Right atrium auricular region (tissue), 2 donors: ENCODE results near the gene ARHGEF28. TPM values are rescaled to one million over a fixed set of nuclear protein-coding genes. Genes with fewer than 3 reads are reported as not detected.

Experiments used
- DNase-seq: peaks from one replicate; pipeline ENCODE4 v3.0.0-alpha.2; 2019; ENCODE audit warnings: low spot score
- H3K27ac ChIP-seq, 2 donors: fragments of 200-600 bp; sonication (generic); 1 replicate in 1 of 2; 2 replicates in 1 of 2; pipeline ENCODE4 v1.5.1; 2016 to 2019
- H3K27me3 ChIP-seq, 2 donors: fragments of 200-600 bp; sonication (generic); one replicate each; pipeline versions ENCODE4 v1.5.1 to v1.6.0; 2017 to 2019
- H3K36me3 ChIP-seq: fragments of 200-600 bp; sonication (generic); one replicate; pipeline ENCODE4 v1.5.1; 2016
- H3K4me1 ChIP-seq, 2 donors: fragments of 200-600 bp; sonication (generic); one replicate each; pipeline versions ENCODE4 v1.5.1 to v1.6.0; 2017 to 2019
- H3K4me3 ChIP-seq, 2 donors: fragments of 200-600 bp; sonication (generic); 1 replicate in 1 of 2; 2 replicates in 1 of 2; pipeline ENCODE4 v1.5.1; 2017 to 2019; ENCODE audit warnings: mild to moderate bottlenecking in 1 of 2, moderate library complexity in 1 of 2
- H3K9me3 ChIP-seq, 2 donors: fragments of 200-600 bp; sonication (generic); one replicate each; pipeline ENCODE4 v1.5.1; 2019
- total RNA-seq, 2 donors: library from RNA; depleted of rRNA; stranded (reverse); fragments of >200 nt; gene quantifications; one replicate each; pipeline ENCODE4 v1.1.0, GENCODE V29; 2016
- TF ChIP-seq, protein P1 (sequence below), 2 donors: fragments of 200-600 bp; sonication (generic); IDR thresholded peaks; one replicate each; pipeline ENCODE4 v1.5.1; 2019; ENCODE audit warnings: antibody characterized with exemption in 2 of 2

Gene ARHGEF28
- total RNA-seq, 2 donors from 2014 or later = 1.0 to 2.9 TPM

DNA sequence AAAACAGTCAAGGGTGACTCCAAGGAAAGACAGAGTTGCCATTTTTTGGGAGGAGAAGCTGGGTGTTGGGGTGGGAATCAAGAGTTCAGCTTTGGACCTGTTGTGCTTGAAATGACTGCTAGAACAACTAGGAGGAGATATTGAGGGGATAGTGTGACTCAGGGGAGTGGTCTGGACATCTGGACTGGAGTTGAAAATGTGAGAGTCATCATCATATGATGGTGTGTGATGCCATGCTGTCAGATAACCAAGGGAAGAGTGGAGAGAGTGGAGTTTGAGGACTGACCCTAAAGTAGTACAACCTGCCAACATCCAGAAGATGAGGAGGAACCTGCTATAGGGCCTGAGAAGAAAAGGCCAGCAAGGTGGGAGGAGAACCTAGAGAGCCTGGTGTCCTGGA is 199.7 kb downstream of the ARHGEF28 start:
- Histone ChIP-seq H3K9me3 (no peaks in the 10 kb centered on the region), H3K4me1 (no peaks in the 10 kb centered on the region), H3K36me3 (no peaks in the 10 kb centered on the region), H3K27ac (no peak overlapping the region), H3K4me3 (no peak overlapping the region), H3K27me3 (no peaks in the 10 kb centered on the region)
- DNase-seq = no peak
- TF ChIP-seq, protein P1, sequence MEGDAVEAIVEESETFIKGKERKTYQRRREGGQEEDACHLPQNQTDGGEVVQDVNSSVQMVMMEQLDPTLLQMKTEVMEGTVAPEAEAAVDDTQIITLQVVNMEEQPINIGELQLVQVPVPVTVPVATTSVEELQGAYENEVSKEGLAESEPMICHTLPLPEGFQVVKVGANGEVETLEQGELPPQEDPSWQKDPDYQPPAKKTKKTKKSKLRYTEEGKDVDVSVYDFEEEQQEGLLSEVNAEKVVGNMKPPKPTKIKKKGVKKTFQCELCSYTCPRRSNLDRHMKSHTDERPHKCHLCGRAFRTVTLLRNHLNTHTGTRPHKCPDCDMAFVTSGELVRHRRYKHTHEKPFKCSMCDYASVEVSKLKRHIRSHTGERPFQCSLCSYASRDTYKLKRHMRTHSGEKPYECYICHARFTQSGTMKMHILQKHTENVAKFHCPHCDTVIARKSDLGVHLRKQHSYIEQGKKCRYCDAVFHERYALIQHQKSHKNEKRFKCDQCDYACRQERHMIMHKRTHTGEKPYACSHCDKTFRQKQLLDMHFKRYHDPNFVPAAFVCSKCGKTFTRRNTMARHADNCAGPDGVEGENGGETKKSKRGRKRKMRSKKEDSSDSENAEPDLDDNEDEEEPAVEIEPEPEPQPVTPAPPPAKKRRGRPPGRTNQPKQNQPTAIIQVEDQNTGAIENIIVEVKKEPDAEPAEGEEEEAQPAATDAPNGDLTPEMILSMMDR (IDR thresholded peaks at IDR 0.05) = no peak

DNA sequence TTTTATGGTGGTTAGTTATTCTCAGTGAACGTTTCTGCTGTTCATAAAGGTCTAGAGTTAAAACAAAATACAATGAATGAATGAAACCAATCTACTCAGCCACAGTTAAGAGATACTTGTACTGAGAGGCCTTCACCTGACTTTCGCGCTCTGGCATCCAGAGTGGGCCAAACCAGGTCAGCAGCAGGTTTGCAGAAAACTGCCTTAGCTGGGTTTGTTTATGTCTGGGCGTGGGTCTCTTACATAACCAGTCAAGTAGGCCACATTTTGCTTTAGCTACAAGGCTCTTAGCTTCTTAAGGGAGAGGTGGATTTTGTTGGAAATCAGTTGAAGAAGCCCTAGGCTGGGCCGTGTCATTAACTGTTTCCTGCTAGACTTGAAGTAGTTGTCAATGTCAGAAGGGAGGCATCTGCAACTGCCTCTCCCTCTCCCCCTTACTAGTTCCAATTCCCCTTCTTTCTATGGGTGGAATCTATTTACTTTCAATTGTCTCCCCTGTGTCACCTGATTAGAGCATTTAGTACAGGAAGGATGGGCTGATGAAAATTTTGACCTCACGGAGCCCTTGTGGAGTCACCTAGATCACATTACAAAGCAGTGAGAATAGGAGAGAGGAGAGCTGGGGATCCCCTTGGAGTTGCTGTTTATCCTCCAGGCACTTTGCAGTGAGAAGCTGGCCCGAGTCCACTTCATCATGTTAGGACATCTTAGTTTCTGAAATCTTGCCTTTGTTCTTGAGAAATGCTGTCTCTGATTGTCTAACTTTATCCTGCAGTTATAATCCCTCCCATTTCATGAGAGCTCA is 200.5 kb downstream of the ARHGEF28 start:
- Histone ChIP-seq H3K27me3 (no peaks in the 10 kb centered on the region), H3K9me3 (no peaks in the 10 kb centered on the region), H3K4me1 (no peaks in the 10 kb centered on the region), H3K27ac (no peak overlapping the region), H3K4me3 (no peak overlapping the region), H3K36me3 (no peaks in the 10 kb centered on the region)
- no peak for DNase-seq
- TF ChIP-seq, protein P1 (IDR thresholded peaks at IDR 0.05) = no peak

DNA sequence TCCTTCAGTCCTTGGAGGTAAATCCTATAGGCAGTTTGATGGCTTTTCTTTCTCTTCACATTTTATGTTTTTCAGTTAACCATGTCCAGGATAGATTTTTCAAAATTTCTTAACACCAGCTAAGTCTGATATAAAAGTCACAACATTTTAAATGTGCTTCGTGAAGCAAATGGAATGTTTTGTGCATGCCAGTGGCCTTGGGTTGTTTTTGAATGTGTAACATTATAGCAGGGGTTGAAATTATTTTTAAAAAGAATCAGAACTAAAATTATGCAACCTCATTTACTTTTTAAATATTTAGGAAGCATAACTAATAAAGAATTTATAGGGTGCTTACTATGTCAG is 201.1 kb downstream of the ARHGEF28 start:
- TF ChIP-seq, protein P1 (IDR thresholded peaks at IDR 0.05) = no peak
- H3K4me1 ChIP-seq = no peaks in the 10 kb centered on the region
- H3K4me3 ChIP-seq = no peak overlapping the region
- no peak overlapping the region for H3K27ac ChIP-seq
- no peaks in the 10 kb centered on the region for H3K9me3 ChIP-seq
- no peaks in the 10 kb centered on the region for H3K27me3 ChIP-seq
- DNase-seq = no peak
- H3K36me3 ChIP-seq = no peaks in the 10 kb centered on the region

DNA sequence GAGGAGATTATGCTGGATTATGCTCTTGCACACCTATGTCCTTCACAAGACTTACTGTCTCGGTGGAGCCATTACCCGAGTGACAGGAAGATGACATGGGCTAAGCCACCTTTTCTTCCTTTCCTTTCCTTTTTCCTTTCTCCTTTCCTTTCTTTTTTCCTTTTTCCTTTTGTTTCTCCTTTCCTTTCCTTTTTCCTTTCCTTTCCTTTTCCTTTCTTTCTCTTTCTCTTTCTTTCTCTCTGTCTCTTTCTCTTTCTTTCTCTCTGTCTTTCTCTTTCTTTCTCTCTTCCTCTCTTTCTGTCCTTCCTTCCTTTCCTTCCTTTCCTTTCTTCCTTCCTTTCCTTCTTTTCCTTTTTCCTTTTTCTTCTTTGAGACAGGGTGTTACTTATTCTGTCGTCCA is 202.5 kb downstream of the ARHGEF28 start:
- no peak overlapping the region for H3K27ac ChIP-seq
- H3K4me1 ChIP-seq = no peaks in the 10 kb centered on the region
- no peaks in the 10 kb centered on the region for H3K27me3 ChIP-seq
- no peaks in the 10 kb centered on the region for H3K36me3 ChIP-seq
- no peak overlapping the region for H3K4me3 ChIP-seq
- TF ChIP-seq, protein P1 (IDR thresholded peaks at IDR 0.05) = no peak
- DNase-seq = no peak
- H3K9me3 ChIP-seq = no peaks in the 10 kb centered on the region

DNA sequence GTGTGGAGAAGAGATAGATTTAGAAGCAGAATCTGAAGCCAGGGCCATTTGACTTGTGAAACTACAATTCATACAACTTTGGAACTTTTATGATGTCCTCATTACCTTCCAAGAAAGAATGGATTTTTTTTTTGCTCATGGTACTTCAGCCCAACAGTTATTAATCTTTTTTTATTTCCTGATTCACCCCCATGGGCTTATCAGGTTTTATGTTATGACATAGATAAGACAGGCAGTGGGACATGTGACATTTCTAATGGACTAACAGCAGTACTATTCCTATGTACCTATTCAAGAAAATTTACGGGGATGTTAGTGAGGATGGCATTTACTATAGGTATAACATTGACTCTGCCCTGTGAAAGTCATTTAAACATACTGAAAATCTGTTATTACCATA is 204.7 kb downstream of the ARHGEF28 start:
- DNase-seq = no peak
- TF ChIP-seq, protein P1 (IDR thresholded peaks at IDR 0.05) = no peak
- Histone ChIP-seq H3K36me3 (no peaks in the 10 kb centered on the region), H3K27me3 (no peaks in the 10 kb centered on the region), H3K4me3 (no peak overlapping the region), H3K9me3 (no peaks in the 10 kb centered on the region), H3K4me1 (no peaks in the 10 kb centered on the region), H3K27ac (no peak overlapping the region)

DNA sequence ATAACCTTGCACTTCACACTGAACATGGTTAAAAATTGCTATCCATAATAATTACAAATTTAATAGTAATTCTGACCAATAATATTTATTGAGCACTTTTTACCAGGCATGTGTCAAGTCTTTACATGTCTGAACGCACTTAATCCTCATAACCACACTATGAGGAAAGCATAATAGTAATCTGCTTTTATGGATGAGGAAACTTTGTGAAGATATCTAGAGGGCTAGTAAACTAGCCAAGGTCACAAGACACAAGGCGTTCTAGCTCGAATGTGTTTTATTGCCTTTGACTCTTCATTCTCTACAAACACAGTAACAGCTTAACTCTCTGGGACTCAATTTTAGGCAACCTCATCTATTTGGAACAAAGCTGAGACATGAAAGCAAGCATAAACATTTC is 205.1 kb downstream of the ARHGEF28 start:
- Histone ChIP-seq H3K9me3 (no peaks in the 10 kb centered on the region), H3K4me3 (no peak overlapping the region), H3K36me3 (no peaks in the 10 kb centered on the region), H3K4me1 (no peaks in the 10 kb centered on the region), H3K27me3 (no peaks in the 10 kb centered on the region), H3K27ac (no peak overlapping the region)
- no peak for DNase-seq
- TF ChIP-seq, protein P1 (IDR thresholded peaks at IDR 0.05) = no peak
